K562 (cell line): ENCODE measurements around the gene SAMD14. TPM values are rescaled to one million over a fixed set of nuclear protein-coding genes. Genes with fewer than 3 reads are reported as not detected.
A peak's percentile ranks its signal among the peaks of the same experiment; 100 is the strongest.

Experiments used
- BMI1 ChIP-seq: fragments of 150-350 bp; IDR thresholded peaks from 2 replicates; pipeline ENCODE4 v1.6.1; 2014; ENCODE audit warnings: low read length
- ETV1 ChIP-seq: fragments of 450-650 bp; conservative IDR thresholded peaks from 2 replicates; pipeline ENCODE4 v1.6.1; 2016; ENCODE audit warnings: missing genetic modification characterization, control low read depth, low read depth, missing compliant biosample characterization
- HDAC2 ChIP-seq: fragments of 450-650 bp; IDR thresholded peaks from 2 replicates; pipeline ENCODE4 v1.6.1; 2016; ENCODE audit warnings: mild to moderate bottlenecking
- SRSF7 ChIP-seq: fragments of 200-400 bp; formaldehyde crosslinking; optimal IDR thresholded peaks from 2 replicates; pipeline ENCODE3; 2017; ENCODE audit warnings: mild to moderate bottlenecking, low read depth, low read length
- ZNF592 ChIP-seq: fragments of 450-650 bp; IDR thresholded peaks from 2 replicates; pipeline ENCODE4 v1.6.1; 2017; ENCODE audit warnings: antibody characterized with exemption, mild to moderate bottlenecking
- polyA plus RNA-seq, 8 experiments: library from polyadenylated mRNA; depleted of rRNA in 4 of 8; stranded (reverse) in 5 of 8; unstranded in 3 of 8; fragments of >200 nt; fragmentation: Nextera tagmentation in 2 of 8; fragmentation: Illumina TruSeq in 1 of 8; extraction: Ambion mirVana in 2 of 8; extraction: Trizol in 1 of 8; gene quantifications; 2 replicates each; pipeline versions ENCODE4 v1.2.1 to v1.2.3, GENCODE V29; 2011 to 2014; ENCODE audit warnings: inconsistent platforms in 1 of 8, missing spikeins in 1 of 8
- total RNA-seq, 7 experiments: library from RNA; depleted of rRNA in 6 of 7; stranded (reverse); fragments of >200 nt in 6 of 7; fragmentation: Illumina TruSeq in 2 of 7; extraction: Trizol in 2 of 7; gene quantifications; 2 replicates each; pipeline versions ENCODE4 v1.2.1 to v1.2.3, GENCODE V29; 2011 to 2021; ENCODE audit warnings: low replicate concordance in 1 of 7
- TF ChIP-seq, protein P1 (sequence below): IDR thresholded peaks from 2 replicates; pipeline ENCODE4 v1.6.1; 2012; ENCODE audit warnings: low read depth, low read length, improper control_type of control experiment, borderline replicate concordance
- TF ChIP-seq, protein P2 (sequence below): fragments of 150-350 bp; IDR thresholded peaks from 2 replicates; pipeline ENCODE4 v1.6.1; 2014; ENCODE audit warnings: low read depth, mild to moderate bottlenecking, low read length, borderline replicate concordance

SAMD14 gene
- total and polyA plus RNA-seq, 9 of the 15 experiments (the other 6 are each of a cell fraction or from before 2014, with no cell fraction given): 0.04 to 0.07 TPM; not detected in 7

DNA sequence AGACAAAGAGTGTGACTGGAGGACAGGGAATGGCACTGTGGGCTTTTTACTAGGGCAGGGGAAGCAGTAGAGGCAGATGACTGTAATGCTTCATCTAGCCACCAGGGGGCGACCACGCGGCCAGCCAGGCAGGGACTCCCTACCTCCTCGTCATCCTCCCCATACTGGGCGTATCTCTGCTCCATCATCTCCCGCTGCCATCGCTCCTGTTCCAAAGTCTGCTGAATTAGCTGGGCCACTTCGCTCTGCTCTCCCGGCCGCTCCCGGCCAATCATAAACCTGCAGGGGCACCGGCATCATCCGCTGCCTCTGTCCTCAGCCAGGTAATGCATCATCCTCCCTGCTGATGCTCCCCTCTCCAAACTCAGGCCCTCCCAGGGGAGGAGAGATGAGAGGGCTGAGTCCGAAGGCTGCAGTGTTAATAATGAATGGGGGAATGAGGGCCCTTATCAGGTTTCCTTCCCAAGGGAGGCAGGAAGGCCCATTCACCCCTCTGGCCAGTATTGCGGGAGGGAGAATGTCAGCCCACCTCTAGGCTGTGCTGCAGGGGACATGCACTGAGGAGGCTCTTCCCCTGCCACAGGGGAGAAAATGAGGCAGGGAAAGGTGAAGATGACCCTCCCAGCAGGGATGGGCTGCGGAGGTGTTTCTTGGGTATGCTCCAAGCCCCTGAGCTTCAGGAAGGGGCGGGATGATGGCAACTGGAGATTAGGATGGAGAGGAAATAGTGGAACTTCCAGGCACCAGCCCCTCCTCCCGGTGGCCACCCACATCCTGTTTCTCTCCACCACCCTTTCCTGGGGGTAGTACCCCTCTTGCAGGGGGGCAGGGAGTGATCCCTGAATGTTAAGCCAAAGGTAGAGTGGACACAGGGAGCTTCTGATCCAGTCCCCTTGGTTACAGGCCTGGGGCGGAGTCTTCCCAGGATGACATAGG is 10.3 kb upstream of the SAMD14 start (continued):
- TF ChIP-seq, protein P1, sequence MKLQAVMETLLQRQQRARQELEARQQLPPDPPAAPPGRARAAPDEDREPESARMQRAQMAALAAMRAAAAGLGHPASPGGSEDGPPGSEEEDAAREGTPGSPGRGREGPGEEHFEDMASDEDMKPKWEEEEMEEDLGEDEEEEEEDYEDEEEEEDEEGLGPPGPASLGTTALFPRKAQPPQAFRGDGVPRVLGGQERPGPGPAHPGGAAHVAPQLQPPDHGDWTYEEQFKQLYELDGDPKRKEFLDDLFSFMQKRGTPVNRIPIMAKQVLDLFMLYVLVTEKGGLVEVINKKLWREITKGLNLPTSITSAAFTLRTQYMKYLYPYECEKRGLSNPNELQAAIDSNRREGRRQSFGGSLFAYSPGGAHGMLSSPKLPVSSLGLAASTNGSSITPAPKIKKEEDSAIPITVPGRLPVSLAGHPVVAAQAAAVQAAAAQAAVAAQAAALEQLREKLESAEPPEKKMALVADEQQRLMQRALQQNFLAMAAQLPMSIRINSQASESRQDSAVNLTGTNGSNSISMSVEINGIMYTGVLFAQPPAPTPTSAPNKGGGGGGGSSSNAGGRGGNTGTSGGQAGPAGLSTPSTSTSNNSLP: no peak
- TF ChIP-seq HDAC2 (peak; percentile 65; the same call in 1 of the 2 replicates), ZNF592 (no peak), ETV1 (tag) (peak; percentile 62; the same call in 1 of the 2 replicates), SRSF7 (no peak), BMI1 (no peak)
- TF ChIP-seq, protein P2, sequence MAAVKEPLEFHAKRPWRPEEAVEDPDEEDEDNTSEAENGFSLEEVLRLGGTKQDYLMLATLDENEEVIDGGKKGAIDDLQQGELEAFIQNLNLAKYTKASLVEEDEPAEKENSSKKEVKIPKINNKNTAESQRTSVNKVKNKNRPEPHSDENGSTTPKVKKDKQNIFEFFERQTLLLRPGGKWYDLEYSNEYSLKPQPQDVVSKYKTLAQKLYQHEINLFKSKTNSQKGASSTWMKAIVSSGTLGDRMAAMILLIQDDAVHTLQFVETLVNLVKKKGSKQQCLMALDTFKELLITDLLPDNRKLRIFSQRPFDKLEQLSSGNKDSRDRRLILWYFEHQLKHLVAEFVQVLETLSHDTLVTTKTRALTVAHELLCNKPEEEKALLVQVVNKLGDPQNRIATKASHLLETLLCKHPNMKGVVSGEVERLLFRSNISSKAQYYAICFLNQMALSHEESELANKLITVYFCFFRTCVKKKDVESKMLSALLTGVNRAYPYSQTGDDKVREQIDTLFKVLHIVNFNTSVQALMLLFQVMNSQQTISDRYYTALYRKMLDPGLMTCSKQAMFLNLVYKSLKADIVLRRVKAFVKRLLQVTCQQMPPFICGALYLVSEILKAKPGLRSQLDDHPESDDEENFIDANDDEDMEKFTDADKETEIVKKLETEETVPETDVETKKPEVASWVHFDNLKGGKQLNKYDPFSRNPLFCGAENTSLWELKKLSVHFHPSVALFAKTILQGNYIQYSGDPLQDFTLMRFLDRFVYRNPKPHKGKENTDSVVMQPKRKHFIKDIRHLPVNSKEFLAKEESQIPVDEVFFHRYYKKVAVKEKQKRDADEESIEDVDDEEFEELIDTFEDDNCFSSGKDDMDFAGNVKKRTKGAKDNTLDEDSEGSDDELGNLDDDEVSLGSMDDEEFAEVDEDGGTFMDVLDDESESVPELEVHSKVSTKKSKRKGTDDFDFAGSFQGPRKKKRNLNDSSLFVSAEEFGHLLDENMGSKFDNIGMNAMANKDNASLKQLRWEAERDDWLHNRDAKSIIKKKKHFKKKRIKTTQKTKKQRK: no peak
